Progenitor cell of endocrine pancreas (in vitro differentiated cells): ENCODE results near the gene PYGM. TPM values are rescaled to one million over a fixed set of nuclear protein-coding genes. Genes with fewer than 3 reads are reported as not detected.

Experiments
- DNase-seq: peaks from one replicate; pipeline ENCODE4 v3.0.0; 2021; ENCODE audit warnings: low spot score; ENCODE audit not compliant: unreplicated experiment
- H3K27ac Mint-ChIP-seq: 2 replicates; pipeline ENCODE4 v1.8.0; 2021; ENCODE audit warnings: mild to moderate bottlenecking, moderate library complexity, mixed read lengths
- H3K27me3 Mint-ChIP-seq: 2 replicates; pipeline ENCODE4 v1.8.0; 2021; ENCODE audit warnings: mixed read lengths
- H3K36me3 Mint-ChIP-seq: 2 replicates; pipeline ENCODE4 v1.8.0; 2022; ENCODE audit warnings: mixed read lengths; ENCODE audit not compliant: insufficient read depth
- H3K4me1 Mint-ChIP-seq: 2 replicates; pipeline ENCODE4 v1.8.0; 2021; ENCODE audit warnings: low read depth, mixed read lengths
- H3K4me3 Mint-ChIP-seq: 2 replicates; pipeline ENCODE4 v1.8.0; 2021; ENCODE audit warnings: low read depth, mild to moderate bottlenecking, moderate library complexity, mixed read lengths
- H3K9me3 Mint-ChIP-seq: 2 replicates; pipeline ENCODE4 v1.8.0; 2021; ENCODE audit warnings: low read depth, mixed read lengths
- total RNA-seq: library from RNA; stranded (reverse); gene quantifications from 2 replicates; pipeline ENCODE4 v1.2.1, GENCODE V29; 2021
- TF ChIP-seq, protein P1 (sequence below): fragments of 200-600 bp; sonication (generic); IDR thresholded peaks from one replicate; pipeline ENCODE4 v1.5.0; 2021; ENCODE audit warnings: antibody characterized with exemption, mild to moderate bottlenecking; ENCODE audit not compliant: unreplicated experiment

PYGM gene
- total RNA-seq, 1 donor from 2014 or later: 1.6 TPM

- peak overlapping the region; percentile 97 for H3K27ac Mint-ChIP-seq
- TF ChIP-seq, protein P1, sequence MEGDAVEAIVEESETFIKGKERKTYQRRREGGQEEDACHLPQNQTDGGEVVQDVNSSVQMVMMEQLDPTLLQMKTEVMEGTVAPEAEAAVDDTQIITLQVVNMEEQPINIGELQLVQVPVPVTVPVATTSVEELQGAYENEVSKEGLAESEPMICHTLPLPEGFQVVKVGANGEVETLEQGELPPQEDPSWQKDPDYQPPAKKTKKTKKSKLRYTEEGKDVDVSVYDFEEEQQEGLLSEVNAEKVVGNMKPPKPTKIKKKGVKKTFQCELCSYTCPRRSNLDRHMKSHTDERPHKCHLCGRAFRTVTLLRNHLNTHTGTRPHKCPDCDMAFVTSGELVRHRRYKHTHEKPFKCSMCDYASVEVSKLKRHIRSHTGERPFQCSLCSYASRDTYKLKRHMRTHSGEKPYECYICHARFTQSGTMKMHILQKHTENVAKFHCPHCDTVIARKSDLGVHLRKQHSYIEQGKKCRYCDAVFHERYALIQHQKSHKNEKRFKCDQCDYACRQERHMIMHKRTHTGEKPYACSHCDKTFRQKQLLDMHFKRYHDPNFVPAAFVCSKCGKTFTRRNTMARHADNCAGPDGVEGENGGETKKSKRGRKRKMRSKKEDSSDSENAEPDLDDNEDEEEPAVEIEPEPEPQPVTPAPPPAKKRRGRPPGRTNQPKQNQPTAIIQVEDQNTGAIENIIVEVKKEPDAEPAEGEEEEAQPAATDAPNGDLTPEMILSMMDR: no peak
- no peaks in the 10 kb centered on the region for H3K9me3 Mint-ChIP-seq
- peak overlapping the region; percentile 93 for H3K4me3 Mint-ChIP-seq
- H3K27me3 Mint-ChIP-seq: no peaks in the 10 kb centered on the region
- peaks cover 37% of the 10 kb centered on the region for H3K4me1 Mint-ChIP-seq
- peaks cover 43% of the 10 kb centered on the region for H3K36me3 Mint-ChIP-seq
- no peak for DNase-seq
These were observed 16.7 kb upstream of the PYGM start for GRCh38 chr11:64776425-64776824.

- Mint-ChIP-seq H3K9me3 (no peaks in the 10 kb centered on the region), H3K36me3 (peaks cover 57% of the 10 kb centered on the region), H3K4me3 (no peak overlapping the region), H3K27me3 (no peaks in the 10 kb centered on the region), H3K27ac (no peak overlapping the region), H3K4me1 (peaks cover 36% of the 10 kb centered on the region)
- TF ChIP-seq, protein P1: no peak
- no peak for DNase-seq
These were observed 14.4 kb upstream of the PYGM start for GRCh38 chr11:64774144-64774543.

DNA sequence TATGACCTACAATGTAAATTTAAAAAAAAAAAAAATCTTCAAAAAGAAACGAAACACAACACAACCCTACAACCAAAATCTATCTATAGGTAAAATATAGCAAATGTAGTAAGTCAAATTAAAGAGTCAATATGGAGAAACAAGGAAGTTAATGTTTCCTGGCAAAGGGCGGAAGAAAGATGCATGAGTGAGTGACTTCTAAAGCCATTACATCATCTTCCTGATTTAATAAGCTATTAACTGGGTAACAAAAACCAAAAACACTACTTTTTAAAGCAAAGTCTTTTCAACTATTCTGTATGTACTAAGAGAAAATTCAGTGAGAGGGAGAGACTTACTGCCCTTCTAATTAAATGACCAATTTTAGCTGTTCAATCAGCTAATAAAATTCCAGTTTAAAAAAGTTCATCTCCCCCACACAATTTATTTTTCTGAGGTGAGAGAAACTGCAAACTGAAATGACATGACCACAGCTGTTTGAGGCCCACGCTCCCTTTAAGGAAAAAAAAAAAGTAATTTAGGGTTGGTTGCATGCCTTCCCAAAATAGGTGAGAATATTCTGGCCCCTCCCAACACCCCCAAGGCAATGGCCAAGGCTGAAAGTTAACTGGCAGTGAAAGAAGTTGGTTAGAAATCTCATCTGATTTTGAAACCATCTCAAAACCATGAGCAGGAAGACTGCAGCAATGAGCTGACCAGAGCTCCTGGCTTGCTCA, 12.7 kb upstream of the PYGM start:
- no peaks in the 10 kb centered on the region for H3K27me3 Mint-ChIP-seq
- H3K4me1 Mint-ChIP-seq: peaks cover 35% of the 10 kb centered on the region
- TF ChIP-seq, protein P1: no peak
- no peaks in the 10 kb centered on the region for H3K9me3 Mint-ChIP-seq
- H3K4me3 Mint-ChIP-seq: no peak overlapping the region
- H3K36me3 Mint-ChIP-seq: peaks cover 71% of the 10 kb centered on the region
- DNase-seq: no peak
- peak overlapping the region; percentile 1 for H3K27ac Mint-ChIP-seq

- no peak for DNase-seq
- Mint-ChIP-seq H3K4me3 (no peak overlapping the region), H3K4me1 (peaks cover 29% of the 10 kb centered on the region), H3K27ac (peak overlapping the region; percentile 1), H3K36me3 (peaks cover 70% of the 10 kb centered on the region), H3K27me3 (no peaks in the 10 kb centered on the region), H3K9me3 (no peaks in the 10 kb centered on the region)
- TF ChIP-seq, protein P1: no peak
These were observed 12.1 kb upstream of the PYGM start for GRCh38 chr11:64771861-64772260.

DNA sequence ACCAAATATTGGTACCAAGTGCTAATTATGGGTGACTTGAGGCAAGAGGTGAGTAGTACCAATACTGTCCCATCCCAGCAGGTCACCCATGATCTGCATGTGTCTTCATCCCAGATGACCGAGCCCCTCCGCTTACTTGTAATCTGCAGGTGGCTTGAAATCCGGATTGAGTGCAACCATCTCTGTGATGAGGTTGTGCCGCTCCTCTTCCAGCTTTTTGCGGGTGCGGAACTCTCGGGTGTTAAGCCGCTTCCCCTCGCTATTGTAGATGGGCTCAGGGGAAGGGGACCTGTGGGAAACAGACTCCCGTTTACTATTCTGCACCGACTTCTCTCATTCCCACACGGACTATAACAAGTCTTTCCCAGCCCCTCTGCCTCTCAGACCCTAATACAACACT, 10.3 kb upstream of the PYGM start:
- H3K9me3 Mint-ChIP-seq: no peaks in the 10 kb centered on the region
- H3K27ac Mint-ChIP-seq: no peak overlapping the region
- DNase-seq: no peak
- peaks cover 18% of the 10 kb centered on the region for H3K4me1 Mint-ChIP-seq
- TF ChIP-seq, protein P1: no peak
- H3K4me3 Mint-ChIP-seq: no peak overlapping the region
- no peaks in the 10 kb centered on the region for H3K27me3 Mint-ChIP-seq
- H3K36me3 Mint-ChIP-seq: peaks cover 60% of the 10 kb centered on the region
